ENCODE data around the gene SPTBN4.
"Not testable (repeated sequence)": the region's sequence is repeated elsewhere in the genome, so short reads cannot be mapped to it uniquely, and the experiment has no call there.

SPTBN4 gene

GRCh38 chr19:40508739-40509260 is 42.0 kb downstream of the SPTBN4 start:
- no peak for DNase-seq

DNA sequence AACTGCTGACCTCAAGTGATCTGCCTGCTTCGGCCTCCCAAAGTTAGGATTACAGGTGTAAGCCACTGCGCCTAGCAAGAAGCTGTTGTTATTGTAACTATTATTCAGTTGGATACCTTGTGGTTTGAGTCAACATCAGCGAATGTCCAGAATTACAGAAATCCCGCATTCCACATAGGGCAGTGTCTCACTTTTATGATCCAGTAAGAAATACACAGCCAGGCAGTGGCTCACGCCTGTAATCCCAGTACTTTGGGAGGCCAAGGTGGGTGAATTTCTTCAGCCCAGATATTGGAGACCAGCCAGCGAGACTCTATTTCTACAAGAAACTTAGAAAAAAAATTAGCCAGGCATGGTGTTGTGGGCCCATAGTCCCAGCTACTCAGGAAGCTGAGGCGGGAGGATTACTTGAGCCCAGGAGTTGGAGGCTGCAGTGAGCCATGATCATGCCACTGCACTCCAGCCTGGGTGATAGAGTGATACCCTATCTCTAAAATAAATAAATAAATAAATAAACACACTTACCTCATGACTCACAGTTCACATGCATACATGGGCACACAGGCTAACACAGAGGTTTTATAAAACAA is 43.8 kb downstream of the SPTBN4 start:
- no peak for DNase-seq

GRCh38 chr19:40511487-40511886 is 44.7 kb downstream of the SPTBN4 start:
- DNase-seq = no peak

GRCh38 chr19:40512110-40512472 is 45.3 kb downstream of the SPTBN4 start:
- DNase-seq = no peak

DNA sequence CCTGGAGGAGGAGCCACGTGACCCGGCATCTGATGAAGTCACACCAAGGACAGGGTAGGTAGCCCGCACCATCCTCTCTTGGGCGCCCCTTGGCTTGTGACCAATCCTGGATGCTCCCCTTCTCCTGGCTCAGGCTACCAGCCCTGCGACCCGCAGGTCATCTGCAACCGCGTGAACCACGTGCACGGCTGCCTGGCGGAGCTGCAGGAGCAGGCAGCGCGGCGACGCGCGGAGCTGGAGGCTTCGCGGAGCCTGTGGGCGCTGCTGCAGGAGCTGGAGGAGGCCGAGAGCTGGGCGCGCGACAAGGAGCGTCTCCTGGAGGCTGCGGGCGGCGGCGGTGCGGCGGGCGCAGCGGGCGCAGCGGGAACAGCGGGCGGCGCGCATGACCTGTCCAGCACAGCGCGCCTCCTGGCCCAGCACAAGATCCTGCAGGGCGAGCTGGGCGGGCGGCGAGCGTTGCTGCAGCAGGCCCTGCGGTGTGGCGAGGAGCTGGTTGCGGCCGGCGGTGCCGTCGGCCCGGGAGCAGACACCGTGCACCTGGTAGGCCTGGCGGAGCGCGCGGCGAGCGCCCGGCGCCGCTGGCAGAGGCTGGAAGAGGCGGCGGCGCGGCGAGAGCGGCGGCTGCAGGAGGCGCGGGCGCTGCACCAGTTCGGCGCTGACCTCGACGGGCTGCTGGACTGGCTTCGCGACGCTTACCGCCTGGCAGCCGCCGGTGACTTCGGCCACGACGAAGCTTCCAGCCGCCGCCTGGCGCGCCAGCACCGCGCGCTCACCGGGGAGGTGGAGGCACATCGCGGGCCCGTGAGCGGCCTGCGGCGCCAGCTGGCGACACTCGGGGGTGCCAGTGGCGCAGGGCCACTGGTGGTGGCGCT is 45.9 kb downstream of the SPTBN4 start:
- DNase-seq = peak; percentile 9

GRCh38 chr19:40513345-40513678 is 46.5 kb downstream of the SPTBN4 start:
- DNase-seq = no peak

DNA sequence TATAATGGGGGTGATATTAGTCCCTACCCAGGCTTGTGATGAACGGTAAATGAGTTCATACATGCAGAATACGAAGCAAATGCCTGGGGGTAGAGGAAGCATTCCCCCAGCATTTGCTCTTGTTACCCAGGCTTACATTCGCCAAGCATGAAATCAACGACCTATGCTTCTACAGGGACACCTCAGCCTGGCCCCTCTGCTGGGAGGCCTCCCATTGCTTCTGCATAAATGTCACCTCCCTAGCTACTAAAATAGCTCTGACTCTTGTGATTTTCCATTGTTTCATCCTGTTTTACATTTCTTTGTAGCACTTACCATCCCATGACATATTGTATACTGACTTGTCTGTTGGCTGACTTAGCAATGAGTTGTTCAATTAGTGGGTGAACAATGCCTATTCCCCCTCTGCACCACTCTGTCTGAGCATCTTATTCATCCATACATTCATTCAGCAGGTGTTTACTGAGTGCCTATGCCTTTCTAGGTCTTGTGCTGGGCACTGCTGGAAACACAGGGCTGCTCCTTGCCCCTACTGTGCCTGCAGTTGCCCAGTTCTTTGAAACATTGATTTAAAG is 47.0 kb downstream of the SPTBN4 start:
- DNase-seq = no peak

GRCh38 chr19:40517248-40517647 is 50.4 kb downstream of the SPTBN4 start:
- DNase-seq = no peak

GRCh38 chr19:40519352-40520322 is 52.8 kb downstream of the SPTBN4 start:
- DNase-seq = no peak

GRCh38 chr19:40521276-40521675 is 54.5 kb downstream of the SPTBN4 start:
- DNase-seq = no peak

DNA sequence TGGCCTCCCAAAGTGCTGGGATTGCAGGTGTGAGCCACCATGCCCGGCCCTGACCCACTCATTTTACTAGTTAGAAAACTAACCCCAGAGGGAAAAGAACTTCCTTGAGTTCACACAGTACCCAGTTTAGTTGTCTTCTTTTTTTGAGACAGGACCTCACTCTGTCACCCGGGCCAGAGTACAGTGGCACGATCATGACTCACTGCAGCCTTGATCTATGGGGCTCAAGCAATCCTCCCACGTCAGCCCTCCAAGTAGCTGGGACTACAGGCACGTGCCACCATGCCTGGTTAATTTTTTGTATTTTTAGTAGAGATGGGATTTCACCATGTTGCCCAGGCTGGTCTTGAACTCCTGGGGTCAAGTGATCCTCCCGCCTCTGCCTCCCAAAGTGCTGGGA is 55.1 kb downstream of the SPTBN4 start:
- not testable (repeated sequence) for DNase-seq

DNA sequence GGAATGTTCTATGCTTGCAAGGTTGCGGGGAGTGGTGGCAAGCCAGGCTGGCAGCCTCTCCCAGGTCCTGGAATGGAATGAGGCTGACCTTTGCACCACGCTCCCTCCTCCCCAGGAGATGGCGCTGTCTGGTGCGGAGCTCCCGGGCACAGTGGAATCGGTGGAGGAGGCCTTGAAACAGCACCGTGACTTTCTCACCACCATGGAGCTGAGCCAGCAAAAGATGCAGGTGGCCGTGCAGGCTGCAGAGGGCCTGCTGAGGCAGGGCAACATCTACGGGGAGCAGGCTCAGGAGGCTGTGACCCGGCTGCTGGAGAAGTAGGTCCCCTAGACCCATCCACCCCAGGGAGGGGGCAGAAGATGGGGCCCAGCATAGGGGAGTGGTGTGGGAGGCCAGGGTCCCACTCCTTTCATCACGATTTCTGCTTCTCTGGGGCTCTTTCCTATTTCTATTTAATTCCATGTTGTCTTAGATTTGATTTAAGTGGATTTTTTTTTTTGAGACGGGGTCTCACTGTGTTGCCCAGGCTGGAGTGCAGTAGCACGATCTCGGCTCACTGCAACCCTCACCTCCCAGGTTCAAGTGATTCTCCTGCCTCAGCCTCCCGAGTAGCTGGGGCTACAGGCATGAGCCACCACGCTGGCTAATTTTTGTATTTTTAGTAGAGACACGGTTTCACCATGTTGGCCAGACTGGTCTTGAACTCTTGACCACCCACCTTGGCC is 56.7 kb downstream of the SPTBN4 start:
- peak; percentile 43 for DNase-seq

DNA sequence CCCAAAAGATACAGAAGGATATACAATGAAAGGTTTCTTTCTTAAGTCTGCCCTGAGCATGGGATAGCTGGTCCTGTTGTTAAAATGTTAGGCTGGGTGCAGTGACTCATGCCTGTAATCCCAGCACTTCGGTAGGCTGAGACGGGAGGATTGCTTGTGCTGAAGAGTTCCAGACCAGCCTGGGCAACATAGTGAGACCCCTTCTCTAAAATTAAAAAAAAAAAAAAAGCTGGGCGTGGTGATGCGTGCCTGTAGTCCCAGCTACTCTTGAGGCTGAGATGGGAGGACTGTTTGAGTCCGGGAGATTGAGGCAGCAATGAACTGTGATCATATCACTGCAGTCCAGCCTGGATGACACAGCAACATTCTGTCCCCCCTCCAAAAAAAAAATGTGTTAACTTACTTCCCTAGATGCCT is 57.3 kb downstream of the SPTBN4 start:
- no peak for DNase-seq

DNA sequence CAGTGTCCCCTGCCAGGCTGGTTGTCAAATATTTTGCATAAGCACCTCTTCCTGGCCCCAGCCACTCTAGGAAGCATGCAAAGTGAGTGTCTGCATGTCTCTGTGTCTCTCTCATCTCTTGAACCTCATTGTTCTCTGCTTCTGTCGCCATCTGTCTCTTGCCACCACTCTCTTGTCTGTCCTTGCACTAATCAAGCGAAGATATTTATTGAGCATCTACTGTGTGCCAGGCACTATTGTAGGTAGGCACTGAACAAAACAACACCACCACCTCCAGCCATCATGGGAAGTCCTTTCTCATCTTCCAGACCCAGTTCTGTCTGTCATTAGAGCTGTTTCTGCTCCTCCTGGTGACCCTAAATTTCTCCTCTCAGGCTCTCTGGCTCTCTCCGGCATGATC is 57.9 kb downstream of the SPTBN4 start:
- DNase-seq = no peak

GRCh38 chr19:40525234-40526051 is 58.6 kb downstream of the SPTBN4 start:
- no peak for DNase-seq

- DNase-seq = no peak
Observed at GRCh38 chr19:40528078-40528477, 61.3 kb downstream of the SPTBN4 start.

GRCh38 chr19:40528533-40529092 is 61.8 kb downstream of the SPTBN4 start:
- DNase-seq = no peak

DNA sequence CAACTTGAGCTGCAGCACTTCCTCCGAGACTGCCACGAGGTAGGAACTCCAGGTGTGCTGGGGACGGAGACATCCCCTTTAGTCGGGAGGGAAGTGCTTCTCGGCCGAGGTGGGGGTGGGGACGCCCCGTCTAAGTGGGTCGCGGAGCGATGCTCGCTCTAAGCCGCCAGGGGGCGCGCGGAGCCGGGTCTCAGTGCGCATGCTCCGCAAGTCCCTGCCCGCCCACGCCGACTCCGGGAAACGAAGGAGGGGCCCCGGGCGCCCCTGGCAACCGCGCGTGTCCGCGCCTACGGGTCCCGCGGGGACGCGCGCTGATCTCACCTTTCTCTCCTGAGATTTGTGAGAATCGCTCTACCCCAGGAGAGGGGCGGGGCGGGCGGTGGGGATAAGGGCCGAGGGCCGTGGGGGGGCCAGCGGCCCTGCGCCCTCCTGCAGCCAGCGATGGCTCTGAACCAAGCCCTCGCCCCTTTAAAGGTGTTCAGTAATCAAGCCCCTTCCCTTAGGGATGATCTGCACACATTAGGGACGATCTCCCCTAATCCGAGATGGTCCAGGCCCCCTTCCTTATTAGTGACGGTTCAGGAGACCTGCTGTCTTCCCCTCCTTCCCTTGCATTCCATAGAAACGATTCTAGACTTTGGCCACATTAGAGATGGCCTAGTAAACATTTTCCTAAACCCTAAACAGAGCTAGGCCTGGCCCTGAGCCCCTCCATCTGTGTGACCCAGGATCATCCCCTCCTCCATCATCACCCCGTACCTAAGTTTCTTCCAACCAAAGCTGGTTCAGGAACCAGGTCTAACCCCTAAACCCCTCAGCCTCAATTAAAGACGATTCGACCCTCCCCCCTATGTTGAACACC is 62.5 kb downstream of the SPTBN4 start:
- peak; percentile 82 for DNase-seq

GRCh38 chr19:40530091-40530901 is 63.5 kb downstream of the SPTBN4 start:
- DNase-seq = no peak
